ENCODE data around the gene DNASE2B.
A peak's percentile ranks its signal among the peaks of the same experiment; 100 is the strongest.

The DNASE2B gene

DNA sequence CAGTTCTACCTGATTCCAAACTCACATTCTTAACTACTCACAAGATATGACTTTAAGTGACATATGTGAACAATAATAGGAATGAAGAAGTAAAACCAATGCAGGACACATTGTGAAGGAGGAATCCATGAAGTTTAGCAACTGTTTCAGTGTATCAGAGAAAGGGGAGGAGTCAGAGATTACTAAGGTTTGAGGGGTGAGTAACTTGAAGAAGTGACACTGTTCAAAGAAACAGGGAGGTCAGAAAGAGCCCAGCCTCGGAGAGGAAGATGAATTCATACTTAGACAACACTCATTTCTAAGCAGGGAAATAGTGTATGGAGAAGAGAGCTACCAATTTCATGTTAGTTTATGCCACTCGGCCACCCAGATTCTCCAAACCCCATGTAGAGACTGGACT is 52.6 kb downstream of the DNASE2B start:
- no peak overlapping the region for H3K4me3 ChIP-seq (ENCODE audit: low read depth, low read length)
- TF ChIP-seq, protein P1, sequence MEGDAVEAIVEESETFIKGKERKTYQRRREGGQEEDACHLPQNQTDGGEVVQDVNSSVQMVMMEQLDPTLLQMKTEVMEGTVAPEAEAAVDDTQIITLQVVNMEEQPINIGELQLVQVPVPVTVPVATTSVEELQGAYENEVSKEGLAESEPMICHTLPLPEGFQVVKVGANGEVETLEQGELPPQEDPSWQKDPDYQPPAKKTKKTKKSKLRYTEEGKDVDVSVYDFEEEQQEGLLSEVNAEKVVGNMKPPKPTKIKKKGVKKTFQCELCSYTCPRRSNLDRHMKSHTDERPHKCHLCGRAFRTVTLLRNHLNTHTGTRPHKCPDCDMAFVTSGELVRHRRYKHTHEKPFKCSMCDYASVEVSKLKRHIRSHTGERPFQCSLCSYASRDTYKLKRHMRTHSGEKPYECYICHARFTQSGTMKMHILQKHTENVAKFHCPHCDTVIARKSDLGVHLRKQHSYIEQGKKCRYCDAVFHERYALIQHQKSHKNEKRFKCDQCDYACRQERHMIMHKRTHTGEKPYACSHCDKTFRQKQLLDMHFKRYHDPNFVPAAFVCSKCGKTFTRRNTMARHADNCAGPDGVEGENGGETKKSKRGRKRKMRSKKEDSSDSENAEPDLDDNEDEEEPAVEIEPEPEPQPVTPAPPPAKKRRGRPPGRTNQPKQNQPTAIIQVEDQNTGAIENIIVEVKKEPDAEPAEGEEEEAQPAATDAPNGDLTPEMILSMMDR (IDR thresholded peaks at IDR 0.05; ENCODE audit: low read depth, low read length): no peak
- no peak for TF ChIP-seq MYC (IDR thresholded peaks at IDR 0.05; ENCODE audit: low read depth, low read length)
- TF ChIP-seq, protein P2, sequence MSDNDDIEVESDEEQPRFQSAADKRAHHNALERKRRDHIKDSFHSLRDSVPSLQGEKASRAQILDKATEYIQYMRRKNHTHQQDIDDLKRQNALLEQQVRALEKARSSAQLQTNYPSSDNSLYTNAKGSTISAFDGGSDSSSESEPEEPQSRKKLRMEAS (IDR thresholded peaks at IDR 0.05; ENCODE audit: low read depth, low read length): no peak
- TF ChIP-seq POLR2A (IDR thresholded peaks at IDR 0.05; ENCODE audit: extremely low read depth, insufficient read length): no peak
- DNase-seq (ENCODE audit: low read depth): peak; percentile 19

DNA sequence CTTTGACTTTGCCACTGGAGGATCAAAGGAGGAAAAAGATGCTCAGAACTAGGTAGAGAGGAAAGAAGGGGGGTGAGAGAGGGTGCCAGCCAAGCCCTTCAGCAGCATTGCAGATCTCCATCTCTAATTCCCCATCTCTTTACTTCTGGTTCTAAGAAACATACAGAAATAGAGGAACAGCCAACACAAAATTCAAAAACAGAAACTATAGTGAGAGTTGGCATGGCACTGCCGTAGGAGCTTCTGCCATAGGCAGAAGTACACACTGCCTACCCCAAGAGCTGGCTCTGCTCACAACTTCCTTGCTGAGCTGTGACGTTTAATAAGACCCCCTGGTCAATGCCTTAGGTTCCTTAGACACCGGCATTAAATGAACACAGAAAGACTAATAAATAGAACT is 54.2 kb downstream of the DNASE2B start:
- H3K4me3 ChIP-seq (ENCODE audit: low read depth, low read length): no peak overlapping the region
- no peak for DNase-seq (ENCODE audit: low read depth)
- TF ChIP-seq, protein P2 (IDR thresholded peaks at IDR 0.05; ENCODE audit: low read depth, low read length): no peak
- TF ChIP-seq POLR2A (IDR thresholded peaks at IDR 0.05; ENCODE audit: extremely low read depth, insufficient read length) (no peak), MYC (IDR thresholded peaks at IDR 0.05; ENCODE audit: low read depth, low read length) (no peak)
- TF ChIP-seq, protein P1 (IDR thresholded peaks at IDR 0.05; ENCODE audit: low read depth, low read length): no peak

DNA sequence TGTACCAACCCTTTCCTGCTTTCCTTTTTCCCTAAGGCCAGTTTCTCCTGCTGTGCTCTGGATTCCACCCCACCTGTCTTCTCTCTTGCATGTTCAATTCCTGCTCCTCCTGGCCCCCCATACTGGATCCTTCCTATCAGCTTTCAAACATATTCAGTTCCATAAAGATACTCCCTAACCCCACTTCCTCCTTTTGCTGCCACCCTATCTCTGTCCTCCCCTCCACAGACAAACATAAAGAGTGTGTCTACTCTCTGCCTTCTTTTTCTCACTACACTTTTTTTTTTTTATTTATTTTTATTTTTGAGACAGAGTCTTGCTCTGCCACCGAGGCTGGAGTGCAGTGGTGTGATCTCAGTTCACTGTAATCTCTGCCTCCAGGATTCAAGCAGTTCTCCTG is 63.8 kb downstream of the DNASE2B start:
- no peak for TF ChIP-seq POLR2A (IDR thresholded peaks at IDR 0.05; ENCODE audit: extremely low read depth, insufficient read length)
- TF ChIP-seq, protein P1 (IDR thresholded peaks at IDR 0.05; ENCODE audit: low read depth, low read length): no peak
- TF ChIP-seq, protein P2 (IDR thresholded peaks at IDR 0.05; ENCODE audit: low read depth, low read length): no peak
- TF ChIP-seq MYC (IDR thresholded peaks at IDR 0.05; ENCODE audit: low read depth, low read length): no peak
- H3K4me3 ChIP-seq (ENCODE audit: low read depth, low read length): no peak overlapping the region
- peak; percentile 38 for DNase-seq (ENCODE audit: low read depth)
